GM18526 (cell line): ENCODE measurements around the gene TRIM32.

Experiments
- POLR2A ChIP-seq: IDR thresholded peaks from 3 replicates; pipeline ENCODE4 v1.6.1; 2011; ENCODE audit not compliant: insufficient read length; ENCODE audit errors: extremely low read depth

TRIM32 gene

GRCh38 chr9:116691607-116692006 lies 4.5 kb downstream of the TRIM32 start:
- TF ChIP-seq POLR2A: no peak

- no peak for TF ChIP-seq POLR2A
These were observed 5.5 kb downstream of the TRIM32 start for GRCh38 chr9:116692616-116693015.

GRCh38 chr9:116693233-116693731 lies 6.2 kb downstream of the TRIM32 start:
- no peak for TF ChIP-seq POLR2A

- TF ChIP-seq POLR2A: no peak
These were observed 7.7 kb downstream of the TRIM32 start for GRCh38 chr9:116694785-116695291.

GRCh38 chr9:116695438-116695837 lies 8.3 kb downstream of the TRIM32 start:
- no peak for TF ChIP-seq POLR2A

- no peak for TF ChIP-seq POLR2A
These were observed 10.3 kb downstream of the TRIM32 start for GRCh38 chr9:116697362-116697761.

- no peak for TF ChIP-seq POLR2A
These were observed 10.8 kb downstream of the TRIM32 start for GRCh38 chr9:116697887-116698286.

- no peak for TF ChIP-seq POLR2A
These were observed 13.2 kb downstream of the TRIM32 start for GRCh38 chr9:116700279-116700678.

- TF ChIP-seq POLR2A: no peak
These were observed 14.1 kb downstream of the TRIM32 start for GRCh38 chr9:116700882-116701865.

GRCh38 chr9:116701940-116702642 lies 15.0 kb downstream of the TRIM32 start:
- no peak for TF ChIP-seq POLR2A

- no peak for TF ChIP-seq POLR2A
These were observed 16.5 kb downstream of the TRIM32 start for GRCh38 chr9:116703634-116704033.

- TF ChIP-seq POLR2A: no peak
These were observed 17.4 kb downstream of the TRIM32 start for GRCh38 chr9:116704470-116704869.

- no peak for TF ChIP-seq POLR2A
These were observed 18.4 kb downstream of the TRIM32 start for GRCh38 chr9:116705531-116705930.

GRCh38 chr9:116706310-116707290 lies 19.5 kb downstream of the TRIM32 start:
- no peak for TF ChIP-seq POLR2A

- no peak for TF ChIP-seq POLR2A
These were observed 25.7 kb downstream of the TRIM32 start for GRCh38 chr9:116712781-116713180.

GRCh38 chr9:116713271-116713670 lies 26.2 kb downstream of the TRIM32 start:
- no peak for TF ChIP-seq POLR2A
